Fibroblast of lung (primary cell): ENCODE data around the gene SLC5A3.

Experiments used
- EZH2 ChIP-seq: IDR thresholded peaks from 2 replicates; pipeline ENCODE4 v1.5.1; 2012; ENCODE audit warnings: low read length, control low read depth, mild to moderate bottlenecking; ENCODE audit errors: missing control alignments
- TF ChIP-seq, protein P1 (sequence below), 2 donors: IDR thresholded peaks in 1 of 2; conservative IDR thresholded peaks in 1 of 2; 1 replicate in 1 of 2; 2 replicates in 1 of 2; pipeline ENCODE4 v1.5.1; 2011 to 2012; ENCODE audit warnings: low read length in 2 of 2, control low read depth in 1 of 2, inconsistent platforms in 1 of 2, low read depth in 1 of 2, mild to moderate bottlenecking in 1 of 2

DNA sequence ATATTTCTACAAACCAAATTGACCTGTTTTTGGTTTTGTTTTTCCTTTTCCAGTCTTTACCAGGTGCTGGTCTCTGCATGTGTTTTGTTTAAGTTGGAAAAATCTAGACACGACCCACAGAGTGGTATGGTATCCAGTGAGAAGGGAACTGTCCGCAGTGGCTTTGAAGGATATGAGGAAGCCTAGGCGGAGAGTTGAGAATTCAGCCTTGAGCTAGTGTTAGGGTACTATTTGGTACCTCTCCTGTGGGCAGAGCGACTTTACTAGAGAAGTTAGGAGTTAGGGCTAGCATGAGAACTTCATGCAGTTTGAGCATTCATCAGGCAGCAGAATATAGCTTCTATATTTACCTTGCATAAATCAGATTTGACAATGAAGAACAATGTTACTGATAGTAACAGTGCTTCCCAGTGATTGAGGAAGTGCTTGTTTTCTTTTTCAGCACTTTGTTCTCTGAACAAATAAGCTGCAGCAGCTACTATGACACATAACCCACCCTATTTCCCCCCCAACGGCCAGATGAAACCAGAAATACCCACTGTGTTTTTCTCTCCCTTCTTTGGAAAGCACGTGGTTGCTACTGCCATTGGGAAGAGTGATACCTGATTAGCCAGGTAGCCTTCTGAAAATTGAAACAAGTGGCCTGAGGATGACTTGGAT, 19.0 kb downstream of the SLC5A3 start:
- no peak for TF ChIP-seq EZH2
- TF ChIP-seq, protein P1, sequence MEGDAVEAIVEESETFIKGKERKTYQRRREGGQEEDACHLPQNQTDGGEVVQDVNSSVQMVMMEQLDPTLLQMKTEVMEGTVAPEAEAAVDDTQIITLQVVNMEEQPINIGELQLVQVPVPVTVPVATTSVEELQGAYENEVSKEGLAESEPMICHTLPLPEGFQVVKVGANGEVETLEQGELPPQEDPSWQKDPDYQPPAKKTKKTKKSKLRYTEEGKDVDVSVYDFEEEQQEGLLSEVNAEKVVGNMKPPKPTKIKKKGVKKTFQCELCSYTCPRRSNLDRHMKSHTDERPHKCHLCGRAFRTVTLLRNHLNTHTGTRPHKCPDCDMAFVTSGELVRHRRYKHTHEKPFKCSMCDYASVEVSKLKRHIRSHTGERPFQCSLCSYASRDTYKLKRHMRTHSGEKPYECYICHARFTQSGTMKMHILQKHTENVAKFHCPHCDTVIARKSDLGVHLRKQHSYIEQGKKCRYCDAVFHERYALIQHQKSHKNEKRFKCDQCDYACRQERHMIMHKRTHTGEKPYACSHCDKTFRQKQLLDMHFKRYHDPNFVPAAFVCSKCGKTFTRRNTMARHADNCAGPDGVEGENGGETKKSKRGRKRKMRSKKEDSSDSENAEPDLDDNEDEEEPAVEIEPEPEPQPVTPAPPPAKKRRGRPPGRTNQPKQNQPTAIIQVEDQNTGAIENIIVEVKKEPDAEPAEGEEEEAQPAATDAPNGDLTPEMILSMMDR (conservative IDR thresholded peaks at IDR 0.05 in 1 of 2, IDR thresholded peaks at IDR 0.05 in 1 of 2; ENCODE audit: low read depth in 1 of 2, low read length in 2 of 2), result no peak
